IMR-90 (cell line): ENCODE data around the gene SCAMP2.

ENCODE experiments used
- CTCF ChIP-seq: conservative IDR thresholded peaks from 2 replicates; pipeline ENCODE4 v1.5.1; 2012; ENCODE audit warnings: mild to moderate bottlenecking, low read depth, low read length, improper control_type of control experiment
- MAFK ChIP-seq: IDR thresholded peaks from 2 replicates; pipeline ENCODE4 v1.6.1; 2012; ENCODE audit warnings: low read depth, low read length, improper control_type of control experiment
- MAZ ChIP-seq: IDR thresholded peaks from 2 replicates; pipeline ENCODE4 v1.6.1; 2012; ENCODE audit warnings: low read depth, mild to moderate bottlenecking, low read length, improper control_type of control experiment, moderate library complexity, borderline replicate concordance
- POLR2A ChIP-seq: IDR thresholded peaks from 2 replicates; pipeline ENCODE4 v1.6.1; 2012; ENCODE audit warnings: mild to moderate bottlenecking, low read depth, low read length
- RCOR1 ChIP-seq: IDR thresholded peaks from 2 replicates; pipeline ENCODE4 v1.6.1; 2012; ENCODE audit warnings: mild to moderate bottlenecking, low read length, improper control_type of control experiment; ENCODE audit not compliant: insufficient replicate concordance

- TF ChIP-seq RCOR1, result no peak
- TF ChIP-seq POLR2A, result no peak
- no peak for TF ChIP-seq CTCF
- TF ChIP-seq MAZ, result no peak
- TF ChIP-seq MAFK, result no peak
Measured at GRCh38 chr15:74833376-74834107, 39.6 kb downstream of the SCAMP2 start.
